NCI-H345 treated with DMSO at 0.1 percent for 48 hours (cell line): Measurements from ENCODE around the gene PLK5.
"Not testable (repeated sequence)": the region's sequence is repeated elsewhere in the genome, so short reads cannot be mapped to it uniquely, and the experiment has no call there.

Experiments
- DNase-seq: peaks from one replicate; lab custom pipeline; 2025; ENCODE audit not compliant: unreplicated experiment; lab: John Stamatoyannopoulos, UW

The PLK5 gene

GRCh38 chr19:1524972-1525325 lies 1.1 kb downstream of the PLK5 start:
- no peak for DNase-seq

DNA sequence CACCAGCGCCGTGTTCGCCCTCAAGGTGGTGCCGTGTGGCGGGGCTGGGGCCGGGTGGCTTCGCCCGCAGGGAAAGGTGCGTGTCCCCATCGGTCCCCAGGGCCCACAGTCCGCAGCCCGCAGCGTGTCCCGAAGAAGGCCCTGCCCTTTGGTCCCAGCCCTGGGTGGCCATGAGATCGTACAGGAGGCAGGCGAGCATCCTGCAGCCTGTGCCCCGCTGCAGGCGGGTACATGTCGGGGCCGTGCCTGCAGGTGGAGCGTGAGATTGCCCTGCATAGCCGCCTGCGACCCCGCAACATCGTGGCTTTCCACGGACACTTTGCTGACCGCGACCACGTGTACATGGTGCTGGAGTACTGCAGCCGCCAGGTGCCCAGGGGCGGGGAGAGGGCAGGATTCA lies 1.5 kb downstream of the PLK5 start:
- DNase-seq: no peak

DNA sequence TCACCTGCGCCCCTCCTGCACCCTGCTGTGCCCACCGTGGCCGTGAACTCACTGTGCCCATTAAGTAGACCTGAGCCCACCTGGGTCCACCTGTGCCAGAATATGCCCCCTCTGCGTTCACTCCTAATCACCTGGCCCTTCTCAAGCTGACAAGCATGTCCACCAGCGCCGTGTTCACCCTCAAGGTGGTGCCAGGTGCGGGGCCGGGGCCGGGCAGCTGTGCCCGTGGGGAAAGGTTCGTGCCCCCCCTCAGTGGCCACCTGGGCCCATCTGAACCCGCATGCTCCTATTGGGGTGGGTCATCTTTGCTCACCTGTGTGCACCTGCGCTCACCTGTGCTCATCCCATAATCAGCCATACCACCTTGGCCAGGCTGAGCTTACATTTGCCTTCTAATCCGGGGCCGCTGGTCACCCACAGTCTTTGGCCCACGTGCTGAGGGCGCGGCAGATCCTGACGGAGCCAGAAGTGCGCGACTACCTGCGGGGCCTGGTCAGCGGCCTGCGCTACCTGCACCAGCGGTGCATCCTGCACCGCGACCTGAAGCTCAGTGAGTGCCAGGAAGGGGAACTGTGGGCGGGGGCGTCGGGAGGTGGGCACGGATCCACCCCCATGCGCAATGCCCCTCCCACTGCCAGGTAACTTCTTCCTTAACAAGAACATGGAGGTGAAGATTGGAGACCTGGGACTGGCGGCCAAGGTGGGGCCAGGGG lies 2.3 kb downstream of the PLK5 start:
- no peak for DNase-seq

DNA sequence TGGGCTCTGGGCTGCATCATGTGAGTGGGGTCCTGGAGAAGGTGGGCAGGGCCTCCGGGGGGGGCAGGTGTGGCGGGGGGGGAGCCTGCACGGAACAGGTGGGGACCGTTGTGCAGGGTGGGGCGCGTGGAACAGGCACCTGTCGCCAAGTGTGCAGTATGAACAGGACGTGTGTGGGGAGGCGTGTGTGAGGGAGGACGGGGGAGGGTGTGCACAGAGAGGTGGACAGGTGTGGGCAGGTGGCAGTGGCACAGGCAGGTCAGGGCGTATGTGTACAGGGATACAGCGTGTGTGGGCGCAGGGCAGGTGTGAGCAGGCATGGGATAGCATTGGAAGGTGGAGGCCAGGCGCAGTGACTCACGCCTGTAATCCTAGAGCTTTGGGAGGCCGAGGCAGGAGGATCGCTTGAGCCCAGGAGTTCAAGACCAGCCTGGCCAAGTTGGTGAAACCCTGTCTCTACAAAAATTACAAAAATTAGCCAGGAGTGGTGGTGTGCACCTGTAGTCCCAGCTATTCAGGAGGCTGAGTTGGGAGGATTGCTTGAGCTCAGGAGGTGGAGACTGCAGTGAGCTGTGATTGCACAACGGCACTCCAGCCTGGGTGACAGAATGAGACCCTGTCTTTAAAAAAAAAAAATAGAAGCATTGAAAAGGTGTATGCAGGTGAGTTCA lies 3.2 kb downstream of the PLK5 start:
- DNase-seq: no peak

DNA sequence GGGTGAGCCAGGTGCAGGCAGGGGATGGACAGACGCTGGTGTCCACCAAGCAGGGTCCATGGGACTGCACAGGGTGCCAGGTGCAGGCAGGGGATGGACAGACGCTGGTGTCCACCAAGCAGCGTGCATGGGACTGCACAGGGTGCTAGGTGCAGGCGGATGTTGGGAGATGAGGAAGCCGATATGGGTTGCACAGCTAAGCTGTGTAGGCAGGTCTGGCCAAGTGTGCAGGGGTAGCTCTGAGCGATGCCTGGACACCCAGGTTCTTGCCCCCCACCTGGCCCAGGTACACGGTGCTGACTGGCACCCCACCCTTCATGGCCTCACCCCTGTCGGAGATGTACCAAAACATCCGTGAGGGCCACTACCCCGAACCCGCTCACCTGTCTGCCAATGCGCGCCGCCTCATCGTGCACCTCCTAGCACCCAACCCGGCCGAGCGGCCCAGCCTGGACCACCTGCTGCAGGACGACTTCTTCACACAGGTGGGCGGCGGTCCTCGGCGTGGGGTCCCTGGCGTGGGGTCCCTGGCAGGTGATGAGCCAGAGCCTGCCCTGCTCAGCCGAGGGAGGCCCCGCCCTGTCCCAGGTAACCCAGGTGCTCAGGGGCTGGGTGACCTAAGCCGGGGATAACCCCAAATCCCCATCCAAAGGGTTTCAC lies 3.9 kb downstream of the PLK5 start:
- no peak for DNase-seq

DNA sequence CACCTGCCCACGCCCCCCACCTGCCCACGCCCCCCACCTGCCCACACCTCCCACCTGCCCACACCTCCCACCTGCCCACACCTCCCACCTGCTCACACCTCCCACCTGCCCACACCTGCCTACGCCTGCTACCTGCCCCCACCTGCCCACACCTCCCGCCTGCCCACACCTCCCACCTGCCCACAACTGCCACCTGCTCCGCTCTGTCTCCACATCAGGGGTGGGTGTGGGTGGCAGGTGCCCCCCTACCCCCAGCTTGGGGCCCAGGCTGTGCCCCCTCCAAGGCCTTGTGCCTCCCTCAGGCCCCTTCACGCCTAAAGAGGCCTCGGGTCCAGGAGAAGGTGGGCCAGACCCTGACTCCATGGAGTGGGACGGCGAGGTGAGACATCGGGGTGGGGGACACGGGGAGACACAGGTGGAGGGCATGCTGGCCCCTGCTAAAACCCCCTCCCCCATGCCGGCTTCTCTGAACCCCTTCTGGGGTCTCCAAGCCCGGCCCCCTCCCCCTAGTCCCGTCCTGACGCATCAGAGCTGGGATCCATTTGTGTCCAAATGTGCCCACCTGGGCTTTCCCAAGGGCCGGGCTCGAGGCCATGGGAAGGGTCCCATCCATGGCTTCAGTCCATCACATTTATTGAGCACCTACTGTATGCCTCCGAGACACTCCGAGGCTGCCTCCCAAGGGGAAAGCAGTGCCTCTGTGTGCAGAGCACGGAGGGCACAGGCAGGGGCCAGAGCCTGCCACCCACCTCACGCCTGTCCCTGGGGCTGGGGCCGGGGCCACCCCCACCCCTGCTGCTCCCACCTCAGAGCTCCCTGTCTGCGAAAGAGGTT lies 4.9 kb downstream of the PLK5 start:
- no peak for DNase-seq

DNA sequence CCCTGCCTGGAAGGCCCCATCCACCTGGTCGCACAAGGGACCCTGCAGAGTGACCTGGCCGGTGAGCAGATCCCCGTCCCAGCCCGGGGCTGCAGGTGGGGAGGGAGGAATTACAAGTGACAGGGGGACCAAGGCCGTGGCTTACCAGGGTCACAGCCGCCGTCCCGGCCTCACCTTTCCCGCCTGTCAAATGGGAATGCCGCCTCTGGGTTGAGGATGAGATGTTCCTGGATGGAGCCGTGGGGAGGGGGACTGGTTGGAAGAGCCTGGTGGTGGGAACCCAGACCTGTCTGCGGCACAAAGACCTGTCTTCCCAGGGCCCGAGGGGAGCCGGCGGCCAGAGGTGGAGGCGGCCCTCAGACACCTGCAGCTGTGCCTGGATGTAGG lies 5.5 kb downstream of the PLK5 start:
- no peak for DNase-seq

DNA sequence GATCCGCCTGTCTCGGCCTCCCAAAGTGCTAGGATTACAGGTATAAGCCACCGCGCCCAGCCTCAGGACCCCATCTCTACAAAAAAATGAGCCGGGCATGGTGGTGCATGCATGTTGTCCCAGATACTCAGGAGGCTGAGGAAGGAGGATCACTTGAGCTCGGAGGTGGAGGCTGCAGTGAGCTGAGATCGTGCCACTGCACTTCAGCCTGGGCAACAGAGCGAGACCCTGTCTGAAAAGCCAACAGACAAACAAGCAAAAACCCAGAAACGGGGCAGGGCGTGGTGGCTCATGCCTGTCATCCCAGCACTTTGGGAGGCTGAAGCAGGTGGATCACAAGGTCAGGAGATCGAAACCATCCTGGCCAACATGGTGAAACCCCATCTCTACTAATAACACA lies 7.0 kb downstream of the PLK5 start:
- not testable (repeated sequence) for DNase-seq

DNA sequence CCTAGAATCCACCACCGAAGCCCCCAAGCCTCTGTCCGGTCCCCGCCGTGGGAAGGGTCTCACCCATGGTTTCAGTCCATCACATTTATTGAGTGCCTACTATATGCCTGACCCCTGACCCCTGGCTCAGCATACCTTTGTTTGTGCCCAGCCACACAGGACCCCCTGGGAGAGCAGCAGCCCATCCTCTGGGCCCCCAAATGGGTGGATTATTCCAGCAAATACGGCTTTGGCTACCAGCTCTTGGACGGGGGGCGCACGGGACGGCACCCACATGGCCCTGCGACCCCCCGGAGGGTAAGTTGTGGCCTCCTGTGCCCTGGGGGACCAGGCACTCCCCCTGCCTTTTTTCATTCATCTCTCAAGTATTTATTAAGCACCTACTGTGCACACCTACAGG lies 7.7 kb downstream of the PLK5 start:
- no peak for DNase-seq

- DNase-seq: no peak
Measured at GRCh38 chr19:1532003-1532402, 8.1 kb downstream of the PLK5 start.

DNA sequence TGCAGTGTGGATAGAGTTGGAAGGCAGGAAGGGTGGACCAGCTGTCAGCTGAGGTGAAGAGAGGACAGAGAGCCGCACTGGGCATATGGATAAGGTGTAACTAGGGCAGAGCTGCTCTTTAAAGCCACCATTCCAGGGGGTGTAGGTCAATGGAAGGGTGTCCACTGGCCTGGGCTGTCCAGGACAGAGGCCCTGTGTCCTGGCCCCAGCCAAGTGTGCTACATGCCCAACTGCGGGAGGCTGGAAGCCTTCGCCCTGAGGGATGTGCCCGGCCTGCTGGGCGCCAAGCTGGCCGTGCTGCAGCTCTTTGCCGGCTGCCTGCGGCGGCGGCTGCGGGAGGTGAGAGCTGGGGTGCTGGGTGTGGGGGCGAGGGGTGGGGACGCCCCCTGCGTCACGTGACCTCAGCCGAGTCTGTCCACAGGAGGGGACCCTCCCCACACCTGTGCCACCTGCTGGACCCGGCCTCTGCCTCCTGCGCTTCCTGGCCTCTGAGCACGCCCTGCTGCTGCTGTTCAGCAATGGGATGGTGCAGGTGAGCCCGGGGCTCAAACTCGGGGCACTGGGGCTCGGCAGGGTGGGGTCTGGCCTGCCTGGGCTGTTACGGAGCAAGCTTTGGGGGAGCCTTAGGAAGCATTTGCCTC lies 9.8 kb downstream of the PLK5 start:
- no peak for DNase-seq

- no peak for DNase-seq
Measured at GRCh38 chr19:1534972-1535371, 11.1 kb downstream of the PLK5 start.

DNA sequence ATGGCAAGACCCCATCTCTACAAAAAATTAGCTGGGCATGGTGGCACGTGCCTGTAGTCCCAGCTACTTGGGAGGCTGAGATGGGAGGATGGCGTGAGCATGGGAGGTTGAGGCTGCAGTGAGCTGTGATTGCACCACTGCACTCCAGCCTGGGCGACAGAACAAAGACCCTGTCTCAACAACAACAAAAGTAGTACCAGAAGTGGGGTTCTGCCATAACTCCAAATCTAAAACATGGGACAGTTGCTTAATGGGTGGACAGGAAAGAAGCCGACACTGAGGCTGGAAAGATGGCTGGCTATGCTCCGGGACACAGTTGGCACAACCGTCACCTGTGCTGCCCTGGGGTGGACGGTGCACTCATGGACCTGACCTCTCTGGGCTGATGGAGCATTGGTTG lies 11.8 kb downstream of the PLK5 start:
- DNase-seq: not testable (repeated sequence)

- no peak for DNase-seq
Measured at GRCh38 chr19:1538978-1539377, 15.1 kb downstream of the PLK5 start.

DNA sequence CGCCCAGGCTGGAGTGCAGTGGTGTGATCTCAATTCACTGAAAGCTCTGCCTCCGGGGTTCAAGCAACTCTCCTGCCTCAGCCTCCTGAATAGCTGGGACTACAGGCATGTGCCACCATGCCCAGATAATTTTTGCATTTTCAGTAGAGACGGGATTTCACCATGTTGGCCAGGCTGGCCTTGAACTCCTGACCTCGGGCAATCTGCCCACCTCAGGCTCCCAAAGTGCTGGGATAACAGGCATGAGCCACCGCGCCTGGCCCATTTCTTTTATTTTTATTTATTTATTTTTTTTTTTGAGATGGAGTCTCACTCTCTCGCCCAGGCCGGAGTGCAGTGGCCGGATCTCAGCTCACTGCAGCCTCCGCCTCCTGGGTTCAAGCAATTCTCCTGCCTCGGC lies 15.9 kb downstream of the PLK5 start:
- DNase-seq: not testable (repeated sequence)

DNA sequence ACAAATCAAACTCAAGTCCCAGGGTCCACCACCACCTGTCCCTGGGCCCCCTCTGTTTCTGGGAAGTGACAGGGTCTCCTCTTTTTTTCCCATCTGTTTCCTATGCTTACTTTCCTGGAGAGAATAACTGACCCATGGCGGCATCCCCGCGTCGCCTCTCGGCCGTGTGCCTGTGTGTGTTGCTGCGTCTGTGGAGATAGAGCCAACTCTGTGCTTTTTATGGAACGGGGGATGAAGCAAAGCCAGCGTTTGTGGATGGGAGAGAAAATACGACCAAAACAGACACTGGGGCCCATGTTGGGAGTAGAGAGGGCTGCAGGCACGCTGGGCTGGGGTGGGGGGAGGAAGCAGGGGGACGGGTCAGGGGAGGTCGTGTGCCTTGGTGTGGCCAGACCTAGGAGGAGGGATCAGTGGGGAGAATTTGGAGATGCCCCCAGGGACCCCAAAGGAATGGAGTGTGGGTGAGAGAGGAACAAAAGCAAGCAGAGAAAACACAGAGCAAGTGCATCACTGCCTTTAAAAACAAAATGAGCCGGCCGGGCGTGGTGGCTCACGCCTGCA lies 16.6 kb downstream of the PLK5 start:
- no peak for DNase-seq

- no peak for DNase-seq
Measured at GRCh38 chr19:1549332-1549945, 25.6 kb downstream of the PLK5 start.

- DNase-seq: no peak
Measured at GRCh38 chr19:1551068-1552040, 27.5 kb downstream of the PLK5 start.

GRCh38 chr19:1553415-1553814 lies 29.5 kb downstream of the PLK5 start:
- no peak for DNase-seq
